CD4-positive, alpha-beta T cell treated with Interleukin-4 for 4 hours (primary cell): ENCODE data around the gene TCTN1.
"Not testable (repeated sequence)": the region's sequence is repeated elsewhere in the genome, so short reads cannot be mapped to it uniquely, and the experiment has no call there.

ENCODE experiments used
- DNase-seq: peaks from one replicate; pipeline ENCODE4 v3.0.0-alpha.2; 2020

TCTN1 gene

GRCh38 chr12:110613771-110614684 lies at the start of gene TCTN1:
Gene TCTN1, plus strand, starts transcription at chr12:110614129. Its CDS starts 54 bp downstream, at chr12:110614183.
- DNase-seq, result peak; percentile 95

GRCh38 chr12:110564471-110564991 lies 49.4 kb upstream of the TCTN1 start:
- no peak for DNase-seq

- no peak for DNase-seq
Observed at GRCh38 chr12:110565894-110566871, 47.7 kb upstream of the TCTN1 start.

GRCh38 chr12:110566993-110567392 lies 46.9 kb upstream of the TCTN1 start:
- DNase-seq, result no peak

- DNase-seq, result no peak
Observed at GRCh38 chr12:110568752-110569151, 45.2 kb upstream of the TCTN1 start.

GRCh38 chr12:110569838-110570237 lies 44.1 kb upstream of the TCTN1 start:
- DNase-seq, result not testable (repeated sequence)

GRCh38 chr12:110570798-110571197 lies 43.1 kb upstream of the TCTN1 start:
- DNase-seq, result not testable (repeated sequence)

- no peak for DNase-seq
Observed at GRCh38 chr12:110574044-110574443, 39.9 kb upstream of the TCTN1 start.

GRCh38 chr12:110574717-110575230 lies 39.2 kb upstream of the TCTN1 start:
- DNase-seq, result not testable (repeated sequence)

GRCh38 chr12:110575326-110575725 lies 38.6 kb upstream of the TCTN1 start:
- no peak for DNase-seq

GRCh38 chr12:110576504-110576903 lies 37.4 kb upstream of the TCTN1 start:
- DNase-seq, result no peak

GRCh38 chr12:110577864-110578693 lies 35.9 kb upstream of the TCTN1 start:
- peak; percentile 96 for DNase-seq

- peak; percentile 69 for DNase-seq
Observed at GRCh38 chr12:110578694-110579534, 35.0 kb upstream of the TCTN1 start.

- no peak for DNase-seq
Observed at GRCh38 chr12:110579535-110580253, 34.2 kb upstream of the TCTN1 start.

GRCh38 chr12:110581931-110582275 lies 32.0 kb upstream of the TCTN1 start:
- DNase-seq, result no peak

GRCh38 chr12:110582276-110583136 lies 31.4 kb upstream of the TCTN1 start:
- peak; percentile 83 for DNase-seq

- peak; percentile 96 for DNase-seq
Observed at GRCh38 chr12:110583137-110584059, 30.5 kb upstream of the TCTN1 start, which contains the start of gene PPTC7. Gene PPTC7, minus strand, starts transcription at chr12:110583318. Its CDS starts 287 bp downstream, at chr12:110583031.

- DNase-seq, result peak; percentile 60
Observed at GRCh38 chr12:110585231-110585799, 28.6 kb upstream of the TCTN1 start.
